Neural cell (in vitro differentiated cells): ENCODE data around the gene AFAP1. TPM values are rescaled to one million over a fixed set of nuclear protein-coding genes. Genes with fewer than 3 reads are reported as not detected.

Source experiments
- H2AFZ ChIP-seq: fragments of 200-600, 300-800 bp; sonication (generic), shearing (Covaris generic); 2 replicates; pipeline ENCODE4 v1.6.0; 2014; ENCODE audit warnings: low read depth, mild to moderate bottlenecking, antibody characterized with exemption, low read length, moderate library complexity
- H3F3A ChIP-seq: fragments of 200-600 bp; shearing (Covaris generic); 2 replicates; pipeline ENCODE4 v1.6.1; 2016; ENCODE audit warnings: mild to moderate bottlenecking, moderate library complexity, mixed read lengths, antibody characterized with exemption, low read length; ENCODE audit not compliant: insufficient read depth, poor library complexity, severe bottlenecking
- H3K27ac ChIP-seq: fragments of 200-600, 300-800 bp; sonication (generic), shearing (Covaris generic); 2 replicates; pipeline ENCODE4 v1.5.1; 2014; ENCODE audit warnings: mild to moderate bottlenecking, low read length, moderate library complexity
- H3K27me3 ChIP-seq: fragments of 300-800, 200-600 bp; sonication (generic), shearing (Covaris generic); 2 replicates; pipeline ENCODE4 v1.6.0; 2014; ENCODE audit warnings: mild to moderate bottlenecking, low read depth, low read length, moderate library complexity; ENCODE audit not compliant: insufficient read depth
- H3K36me3 ChIP-seq: fragments of 300-800, 200-600 bp; sonication (generic), shearing (Covaris generic); 2 replicates; pipeline ENCODE4 v1.5.1; 2014; ENCODE audit warnings: mild to moderate bottlenecking, antibody characterized with exemption, low read length, moderate library complexity; ENCODE audit not compliant: insufficient read depth
- H3K4me2 ChIP-seq: fragments of 300-800, 200-600 bp; sonication (generic), shearing (Covaris generic); 2 replicates; pipeline ENCODE4 v1.6.0; 2014; ENCODE audit warnings: mild to moderate bottlenecking, low read length
- H3K4me3 ChIP-seq: fragments of 300-800, 200-600 bp; sonication (generic), shearing (Covaris generic); 2 replicates; pipeline ENCODE4 v1.5.1; 2014; ENCODE audit warnings: mild to moderate bottlenecking, low read length, moderate library complexity
- H3K79me2 ChIP-seq: fragments of 200-600 bp; shearing (Covaris generic); replicated peaks from 2 replicates; pipeline ENCODE4 v1.6.0; 2014; ENCODE audit warnings: mild to moderate bottlenecking, low read length, moderate library complexity; ENCODE audit not compliant: insufficient read depth
- H3K9ac ChIP-seq: fragments of 300-800, 200-600 bp; sonication (generic), shearing (Covaris generic); 2 replicates; pipeline ENCODE4 v1.6.1; 2016; ENCODE audit warnings: mild to moderate bottlenecking, low read length, mixed read lengths
- H3K9me2 ChIP-seq: fragments of 200-600 bp; shearing (Covaris generic); 2 replicates; pipeline ENCODE4 v1.6.1; 2016; ENCODE audit warnings: mild to moderate bottlenecking, low read length, mixed read lengths; ENCODE audit not compliant: insufficient read depth
- H3K9me3 ChIP-seq: fragments of 200-600, 300-800 bp; sonication (generic), shearing (Covaris generic); 2 replicates; pipeline ENCODE4 v1.6.1; 2016; ENCODE audit warnings: mild to moderate bottlenecking, mixed run types, low read length, moderate library complexity, mixed read lengths
- H4K20me1 ChIP-seq: fragments of 200-600 bp; shearing (Covaris generic); 2 replicates; pipeline ENCODE4 v1.6.1; 2016; ENCODE audit warnings: mild to moderate bottlenecking, mixed run types; ENCODE audit not compliant: insufficient read depth
- EP300 ChIP-seq: fragments of 450-650 bp; conservative IDR thresholded peaks from 2 replicates; pipeline ENCODE4 v1.6.1; 2014; ENCODE audit warnings: antibody characterized with exemption, mild to moderate bottlenecking, moderate library complexity; ENCODE audit not compliant: poor library complexity, severe bottlenecking
- EZH2 ChIP-seq: fragments of 200-600, 300-800 bp; shearing (Covaris generic), sonication (generic); IDR thresholded peaks from 2 replicates; pipeline ENCODE4 v1.6.1; 2014; ENCODE audit warnings: antibody characterized with exemption, low read length, borderline replicate concordance, mild to moderate bottlenecking; ENCODE audit not compliant: insufficient read depth, poor library complexity, severe bottlenecking
- MXI1 ChIP-seq: fragments of 450-650 bp; conservative IDR thresholded peaks from 2 replicates; pipeline ENCODE4 v1.6.1; 2014; ENCODE audit warnings: antibody characterized with exemption, mild to moderate bottlenecking; ENCODE audit not compliant: poor library complexity, severe bottlenecking
- POLR2AphosphoS5 ChIP-seq: IDR thresholded peaks from 2 replicates; pipeline ENCODE4 v1.6.1; 2012
- RAD21 ChIP-seq: fragments of 450-650 bp; conservative IDR thresholded peaks from 2 replicates; pipeline ENCODE4 v1.6.1; 2014; ENCODE audit warnings: antibody characterized with exemption, mild to moderate bottlenecking, moderate library complexity
- SMC3 ChIP-seq: fragments of 450-650 bp; conservative IDR thresholded peaks from 2 replicates; pipeline ENCODE4 v1.6.1; 2014; ENCODE audit warnings: antibody characterized with exemption, mild to moderate bottlenecking, moderate library complexity; ENCODE audit not compliant: poor library complexity
- TAF1 ChIP-seq: IDR thresholded peaks from 2 replicates; pipeline ENCODE4 v1.6.1; 2012; ENCODE audit warnings: low read depth
- polyA plus RNA-seq: library from polyadenylated mRNA; depleted of rRNA; stranded (reverse); fragments of >200 nt; gene quantifications from 2 replicates; pipeline ENCODE4 v1.2.3, GENCODE V29; 2014
- TF ChIP-seq, protein P1 (sequence below): fragments of 450-650 bp; IDR thresholded peaks from 2 replicates; pipeline ENCODE4 v1.5.1; 2014; ENCODE audit warnings: antibody characterized with exemption, mild to moderate bottlenecking, moderate library complexity; ENCODE audit not compliant: poor library complexity, severe bottlenecking
- TF ChIP-seq, protein P2 (sequence below): IDR thresholded peaks from 2 replicates; pipeline ENCODE4 v1.6.1; 2012; ENCODE audit warnings: borderline replicate concordance

Gene AFAP1
- polyA plus RNA-seq, 1 donor from 2014 or later = 38.9 TPM

DNA sequence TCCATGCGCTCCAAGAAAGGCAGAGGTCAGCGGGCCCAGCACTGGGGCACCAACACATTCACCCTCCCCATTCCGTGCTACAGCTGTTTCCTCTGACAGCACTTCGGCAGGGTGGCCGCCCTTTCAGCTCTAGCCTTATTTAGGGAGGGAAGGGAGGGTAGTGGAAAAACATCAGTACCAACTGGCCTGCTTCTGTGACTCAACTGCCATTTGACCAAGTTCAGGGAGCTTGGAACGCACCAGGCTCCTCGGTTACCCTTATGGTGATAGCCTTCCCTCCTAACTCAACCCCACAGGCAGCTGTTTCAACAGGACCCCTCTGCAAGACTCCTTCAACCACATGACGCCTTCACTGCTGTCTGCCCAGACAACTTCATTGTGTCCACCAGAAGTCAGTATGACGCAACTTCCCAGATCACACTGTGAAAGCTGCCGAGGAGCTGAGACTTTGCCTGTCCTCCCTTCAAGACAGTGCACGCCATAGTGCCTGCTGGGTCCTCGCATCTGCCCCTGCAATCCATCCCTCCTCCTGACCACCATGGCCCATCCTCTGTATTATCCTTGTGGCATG lies 132.2 kb downstream of the AFAP1 start:
- Histone ChIP-seq H3K79me2 (no peaks in the 10 kb centered on the region), H3K27ac (no peak overlapping the region), H3K9me2 (no peaks in the 10 kb centered on the region), H3K27me3 (no peaks in the 10 kb centered on the region), H3K9ac (no peak overlapping the region), H4K20me1 (no peaks in the 10 kb centered on the region), H3F3A (no peaks in the 10 kb centered on the region), H3K4me3 (no peak overlapping the region), H3K9me3 (no peaks in the 10 kb centered on the region), H3K4me2 (no peak overlapping the region), H3K36me3 (peaks cover 8% of the 10 kb centered on the region), H2AFZ (no peak overlapping the region)
- TF ChIP-seq RAD21 (no peak), TAF1 (no peak), EZH2 (no peak), POLR2AphosphoS5 (no peak), MXI1 (no peak), SMC3 (no peak), EP300 (no peak)
- TF ChIP-seq, protein P1, sequence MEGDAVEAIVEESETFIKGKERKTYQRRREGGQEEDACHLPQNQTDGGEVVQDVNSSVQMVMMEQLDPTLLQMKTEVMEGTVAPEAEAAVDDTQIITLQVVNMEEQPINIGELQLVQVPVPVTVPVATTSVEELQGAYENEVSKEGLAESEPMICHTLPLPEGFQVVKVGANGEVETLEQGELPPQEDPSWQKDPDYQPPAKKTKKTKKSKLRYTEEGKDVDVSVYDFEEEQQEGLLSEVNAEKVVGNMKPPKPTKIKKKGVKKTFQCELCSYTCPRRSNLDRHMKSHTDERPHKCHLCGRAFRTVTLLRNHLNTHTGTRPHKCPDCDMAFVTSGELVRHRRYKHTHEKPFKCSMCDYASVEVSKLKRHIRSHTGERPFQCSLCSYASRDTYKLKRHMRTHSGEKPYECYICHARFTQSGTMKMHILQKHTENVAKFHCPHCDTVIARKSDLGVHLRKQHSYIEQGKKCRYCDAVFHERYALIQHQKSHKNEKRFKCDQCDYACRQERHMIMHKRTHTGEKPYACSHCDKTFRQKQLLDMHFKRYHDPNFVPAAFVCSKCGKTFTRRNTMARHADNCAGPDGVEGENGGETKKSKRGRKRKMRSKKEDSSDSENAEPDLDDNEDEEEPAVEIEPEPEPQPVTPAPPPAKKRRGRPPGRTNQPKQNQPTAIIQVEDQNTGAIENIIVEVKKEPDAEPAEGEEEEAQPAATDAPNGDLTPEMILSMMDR = no peak
- TF ChIP-seq, protein P2, sequence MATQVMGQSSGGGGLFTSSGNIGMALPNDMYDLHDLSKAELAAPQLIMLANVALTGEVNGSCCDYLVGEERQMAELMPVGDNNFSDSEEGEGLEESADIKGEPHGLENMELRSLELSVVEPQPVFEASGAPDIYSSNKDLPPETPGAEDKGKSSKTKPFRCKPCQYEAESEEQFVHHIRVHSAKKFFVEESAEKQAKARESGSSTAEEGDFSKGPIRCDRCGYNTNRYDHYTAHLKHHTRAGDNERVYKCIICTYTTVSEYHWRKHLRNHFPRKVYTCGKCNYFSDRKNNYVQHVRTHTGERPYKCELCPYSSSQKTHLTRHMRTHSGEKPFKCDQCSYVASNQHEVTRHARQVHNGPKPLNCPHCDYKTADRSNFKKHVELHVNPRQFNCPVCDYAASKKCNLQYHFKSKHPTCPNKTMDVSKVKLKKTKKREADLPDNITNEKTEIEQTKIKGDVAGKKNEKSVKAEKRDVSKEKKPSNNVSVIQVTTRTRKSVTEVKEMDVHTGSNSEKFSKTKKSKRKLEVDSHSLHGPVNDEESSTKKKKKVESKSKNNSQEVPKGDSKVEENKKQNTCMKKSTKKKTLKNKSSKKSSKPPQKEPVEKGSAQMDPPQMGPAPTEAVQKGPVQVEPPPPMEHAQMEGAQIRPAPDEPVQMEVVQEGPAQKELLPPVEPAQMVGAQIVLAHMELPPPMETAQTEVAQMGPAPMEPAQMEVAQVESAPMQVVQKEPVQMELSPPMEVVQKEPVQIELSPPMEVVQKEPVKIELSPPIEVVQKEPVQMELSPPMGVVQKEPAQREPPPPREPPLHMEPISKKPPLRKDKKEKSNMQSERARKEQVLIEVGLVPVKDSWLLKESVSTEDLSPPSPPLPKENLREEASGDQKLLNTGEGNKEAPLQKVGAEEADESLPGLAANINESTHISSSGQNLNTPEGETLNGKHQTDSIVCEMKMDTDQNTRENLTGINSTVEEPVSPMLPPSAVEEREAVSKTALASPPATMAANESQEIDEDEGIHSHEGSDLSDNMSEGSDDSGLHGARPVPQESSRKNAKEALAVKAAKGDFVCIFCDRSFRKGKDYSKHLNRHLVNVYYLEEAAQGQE = no peak

DNA sequence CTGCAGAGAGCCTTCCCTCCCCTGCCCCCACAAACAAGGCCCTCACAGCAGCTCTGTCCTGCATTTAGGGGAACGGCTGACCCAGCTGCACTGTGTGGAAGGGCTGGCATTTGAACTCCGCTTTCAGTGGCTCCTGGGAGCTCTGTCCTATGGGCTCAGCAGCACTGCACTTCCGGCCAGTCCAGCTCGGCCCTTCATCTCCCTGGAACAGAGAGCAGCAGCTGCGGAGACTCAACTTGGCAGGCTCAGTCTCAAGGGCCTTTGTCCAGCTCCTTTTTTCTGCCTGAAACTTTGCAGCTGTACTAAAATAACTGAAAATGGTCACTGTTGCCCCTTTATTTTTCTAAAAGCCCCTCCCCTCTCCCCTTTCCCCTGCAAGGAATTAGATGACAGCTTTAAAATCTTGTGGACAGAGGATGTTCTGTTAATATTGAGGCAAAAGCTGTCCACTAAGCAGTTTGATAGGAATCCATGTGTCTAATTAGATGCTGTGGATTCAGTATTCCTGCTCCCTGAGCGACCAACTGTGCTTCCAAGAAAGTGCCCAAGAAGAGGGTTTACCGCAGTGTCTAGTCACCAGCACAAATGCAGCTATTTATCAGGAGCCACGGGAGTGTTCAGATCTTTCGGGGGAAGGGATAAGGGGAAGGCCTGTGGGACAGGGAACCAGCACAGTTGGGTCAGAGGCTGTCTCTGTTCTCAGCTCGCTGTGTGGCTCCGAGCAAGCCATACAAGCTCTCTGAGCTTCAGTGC lies 133.1 kb downstream of the AFAP1 start:
- no peaks in the 10 kb centered on the region for H3K9me3 ChIP-seq
- H4K20me1 ChIP-seq = no peaks in the 10 kb centered on the region
- no peak overlapping the region for H3K27ac ChIP-seq
- H3K9ac ChIP-seq = no peak overlapping the region
- H3K4me2 ChIP-seq = no peak overlapping the region
- no peaks in the 10 kb centered on the region for H3K27me3 ChIP-seq
- H3K79me2 ChIP-seq = no peaks in the 10 kb centered on the region
- H3K9me2 ChIP-seq = no peaks in the 10 kb centered on the region
- H3F3A ChIP-seq = no peaks in the 10 kb centered on the region
- no peak overlapping the region for H3K4me3 ChIP-seq
- H2AFZ ChIP-seq = no peak overlapping the region
- peaks cover 7% of the 10 kb centered on the region for H3K36me3 ChIP-seq
- TF ChIP-seq EZH2 (no peak), POLR2AphosphoS5 (no peak), EP300 (no peak), RAD21 (no peak), MXI1 (no peak), SMC3 (no peak), TAF1 (no peak)
- TF ChIP-seq, protein P1 = no peak
- TF ChIP-seq, protein P2 = no peak
